ENCODE results near the gene FBXO41.

The FBXO41 gene

GRCh38 chr2:73243884-73244570 lies 40.3 kb downstream of the FBXO41 start:
- DNase-seq (ENCODE audit: low read depth in 2 of 2) = no peak

- DNase-seq (ENCODE audit: low read depth in 2 of 2) = no peak
These were observed 44.5 kb downstream of the FBXO41 start for GRCh38 chr2:73239776-73240175.

DNA sequence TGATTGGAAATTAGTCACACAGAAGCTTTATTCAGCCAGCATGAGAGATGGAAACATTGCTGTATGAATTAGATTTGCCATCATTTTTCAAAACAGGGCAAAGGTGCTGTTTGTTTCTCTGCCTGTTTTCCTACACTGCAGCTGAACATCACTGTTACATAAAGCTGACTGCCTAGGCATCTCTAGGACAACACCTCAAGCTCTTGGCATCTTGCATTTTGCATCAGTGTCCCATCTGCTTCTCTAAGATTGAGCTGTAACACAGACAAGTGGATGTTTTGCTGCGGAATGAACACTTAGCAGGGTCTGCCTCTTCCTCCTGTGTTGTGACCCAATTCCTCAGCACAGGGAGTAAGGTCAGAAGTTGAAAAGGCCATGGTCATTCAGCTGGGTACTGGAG lies 45.3 kb downstream of the FBXO41 start:
- no peak for DNase-seq (ENCODE audit: low read depth in 2 of 2)

DNA sequence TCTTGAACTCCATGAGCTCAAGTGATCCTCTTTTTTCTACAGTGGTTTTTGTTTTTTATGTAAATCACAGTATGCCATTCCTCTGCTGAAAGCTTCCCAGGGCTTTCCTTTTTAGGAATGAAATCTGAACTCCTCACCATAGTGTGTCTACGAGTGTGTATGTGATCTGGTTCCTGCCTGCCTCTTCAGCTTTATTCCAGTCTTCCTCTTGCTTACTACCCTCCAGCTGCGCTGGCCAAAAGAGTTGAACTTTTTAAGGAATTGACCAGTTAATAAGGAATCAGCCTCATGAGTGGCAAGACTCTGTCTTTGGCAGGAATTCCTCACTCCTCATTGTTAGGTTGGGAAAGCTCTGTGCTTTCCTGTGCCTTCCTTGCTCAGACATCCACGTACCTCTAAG lies 46.1 kb downstream of the FBXO41 start:
- DNase-seq (ENCODE audit: low read depth in 2 of 2) = no peak

DNA sequence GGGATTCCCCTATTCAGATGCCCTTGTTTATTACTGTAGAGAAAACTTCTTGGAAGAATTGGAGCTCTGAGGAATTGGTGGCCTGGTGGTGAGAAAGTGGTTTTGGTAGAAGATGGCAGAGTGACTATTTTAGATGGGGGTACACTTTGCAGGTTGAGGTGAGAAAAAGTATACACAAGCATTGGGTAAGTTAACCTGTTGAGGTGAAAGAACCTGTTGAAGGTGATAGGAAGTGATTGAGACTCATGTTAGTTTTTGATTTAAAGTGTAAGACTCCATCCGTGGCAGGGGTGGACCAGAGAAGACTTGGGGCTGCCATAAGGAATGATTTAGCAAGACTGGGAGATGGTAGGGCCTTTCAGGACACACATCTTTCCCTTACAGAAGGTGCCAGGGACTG lies 47.1 kb downstream of the FBXO41 start:
- DNase-seq (ENCODE audit: low read depth in 2 of 2) = no peak

DNA sequence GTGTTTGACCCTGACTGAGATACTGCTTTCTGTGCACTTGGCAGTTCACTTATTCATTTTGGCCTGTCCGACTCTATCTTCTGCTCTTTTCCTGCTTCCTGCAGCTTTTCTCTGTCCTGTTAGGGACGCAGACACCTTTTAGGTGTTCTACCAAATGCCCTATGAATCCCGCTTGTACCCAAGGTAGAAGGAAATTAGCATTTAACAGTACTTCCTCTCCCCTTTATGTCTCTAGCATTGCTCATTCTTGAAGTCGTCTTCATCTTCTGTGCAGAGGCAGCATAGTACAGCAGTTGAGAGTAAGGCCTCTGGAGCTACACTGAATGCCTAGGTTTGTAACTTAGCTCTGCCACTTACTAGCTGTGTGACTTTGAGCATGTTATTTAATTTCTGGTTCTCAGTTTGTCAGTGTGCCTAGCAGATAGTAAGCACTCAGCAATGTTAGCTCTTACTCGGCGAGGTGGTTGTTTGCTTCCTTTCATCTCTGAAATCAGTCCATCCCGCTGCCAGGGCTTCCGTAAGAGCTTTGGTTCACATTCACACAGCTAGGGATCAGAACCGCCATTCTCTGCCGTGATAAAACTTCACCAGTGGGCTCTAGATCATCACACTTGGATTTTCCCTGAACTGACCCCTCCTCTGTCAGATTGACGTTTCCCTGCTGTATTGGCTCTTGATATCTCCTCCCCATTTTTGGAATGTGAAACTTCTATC lies 48.8 kb downstream of the FBXO41 start:
- DNase-seq (ENCODE audit: low read depth in 2 of 2) = no peak

DNA sequence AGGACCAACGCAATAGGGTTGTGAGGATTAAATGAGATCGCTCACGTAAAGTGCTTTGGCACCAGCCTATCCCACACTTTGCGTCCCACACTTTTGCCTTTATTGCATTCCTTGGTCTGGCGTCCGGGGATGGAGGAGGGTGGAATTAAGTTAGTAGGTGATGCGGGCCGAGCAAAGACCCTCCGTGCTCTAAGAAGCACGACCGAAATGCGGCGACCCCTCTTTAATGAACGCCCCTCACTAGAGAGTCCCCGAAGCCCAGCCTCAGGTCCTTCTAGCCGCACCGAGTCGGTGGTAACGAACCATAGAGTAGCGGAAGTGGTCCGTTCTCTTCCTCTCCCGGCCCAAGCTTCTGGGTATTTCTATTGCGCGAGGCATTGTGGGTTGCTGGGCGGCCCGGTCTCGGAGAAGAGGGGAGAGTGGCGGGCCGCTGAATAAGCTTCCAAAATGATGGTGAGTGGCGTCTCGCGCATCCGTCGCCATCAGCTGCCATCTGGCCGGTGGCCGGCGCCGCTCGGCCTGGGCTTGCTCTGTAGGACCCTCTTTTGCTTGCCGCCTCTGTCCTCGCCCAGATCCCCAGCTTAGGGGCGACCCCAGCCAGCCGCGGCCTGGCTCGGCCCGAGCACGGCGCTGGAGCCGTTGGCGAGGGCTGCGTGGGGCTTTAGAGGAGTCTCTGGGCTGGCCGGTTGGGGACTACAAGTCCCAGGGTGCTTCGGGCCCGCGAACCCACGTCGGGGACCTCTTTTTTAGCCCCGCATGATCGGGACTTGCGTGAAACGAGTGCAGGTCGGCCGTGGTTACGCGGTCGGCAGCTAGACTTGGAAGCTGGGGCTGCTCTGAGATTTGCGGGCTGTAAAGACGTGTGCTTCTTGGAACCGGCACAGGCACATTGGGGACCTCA lies 50.1 kb downstream of the FBXO41 start, which contains the start of gene CCT7:
Gene CCT7 (plus strand): TSS at position 377 of the 901 bp plus-strand sequence. CDS start 71 bp downstream, at position 448.
- DNase-seq (ENCODE audit: low read depth in 2 of 2) = peak; percentile 69 to 76

DNA sequence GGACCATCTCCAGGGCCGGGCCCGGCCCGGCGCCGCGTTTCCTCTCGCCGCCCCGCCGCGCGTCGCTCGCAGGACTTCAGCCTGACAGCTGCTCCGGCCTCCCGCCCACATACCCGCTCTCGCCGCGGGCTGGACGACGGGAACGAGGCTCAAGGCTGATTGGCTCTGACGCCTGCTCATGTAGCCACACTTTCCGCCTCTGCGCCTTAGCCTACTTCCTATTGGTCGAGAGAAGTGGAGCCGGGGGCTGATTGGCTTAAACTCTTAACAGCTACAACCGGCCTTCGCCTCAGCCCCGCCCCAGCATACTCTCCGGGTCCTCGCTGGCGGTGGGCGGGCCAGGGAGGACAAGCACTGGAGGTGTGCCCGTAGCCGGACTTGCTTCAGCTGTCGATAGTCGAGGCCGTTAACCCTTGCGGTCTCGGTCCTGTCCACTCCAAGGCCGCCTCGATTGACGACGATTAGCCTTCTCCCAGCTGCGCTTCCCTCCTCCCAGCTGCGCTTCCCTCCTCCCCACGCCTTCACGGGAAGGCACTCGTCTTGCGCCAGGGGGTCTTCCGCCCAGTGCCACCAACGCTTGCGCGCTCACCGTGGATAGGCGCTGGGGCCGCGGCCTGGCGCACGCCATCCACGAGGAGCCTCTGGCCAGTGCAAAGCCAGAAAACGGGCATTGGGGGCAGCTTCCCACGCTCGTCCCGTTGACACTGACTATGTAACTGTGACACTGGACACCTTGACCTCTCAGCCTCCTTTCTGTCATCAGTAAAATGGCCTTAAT lies 50.9 kb downstream of the FBXO41 start, which contains the start of gene PRADC1:
Gene PRADC1 (minus strand): TSS at position 86 of the 778 bp plus-strand sequence. CDS start 79 bp downstream, at position 7.
- DNase-seq (ENCODE audit: low read depth in 2 of 2) = peak; percentile 86

DNA sequence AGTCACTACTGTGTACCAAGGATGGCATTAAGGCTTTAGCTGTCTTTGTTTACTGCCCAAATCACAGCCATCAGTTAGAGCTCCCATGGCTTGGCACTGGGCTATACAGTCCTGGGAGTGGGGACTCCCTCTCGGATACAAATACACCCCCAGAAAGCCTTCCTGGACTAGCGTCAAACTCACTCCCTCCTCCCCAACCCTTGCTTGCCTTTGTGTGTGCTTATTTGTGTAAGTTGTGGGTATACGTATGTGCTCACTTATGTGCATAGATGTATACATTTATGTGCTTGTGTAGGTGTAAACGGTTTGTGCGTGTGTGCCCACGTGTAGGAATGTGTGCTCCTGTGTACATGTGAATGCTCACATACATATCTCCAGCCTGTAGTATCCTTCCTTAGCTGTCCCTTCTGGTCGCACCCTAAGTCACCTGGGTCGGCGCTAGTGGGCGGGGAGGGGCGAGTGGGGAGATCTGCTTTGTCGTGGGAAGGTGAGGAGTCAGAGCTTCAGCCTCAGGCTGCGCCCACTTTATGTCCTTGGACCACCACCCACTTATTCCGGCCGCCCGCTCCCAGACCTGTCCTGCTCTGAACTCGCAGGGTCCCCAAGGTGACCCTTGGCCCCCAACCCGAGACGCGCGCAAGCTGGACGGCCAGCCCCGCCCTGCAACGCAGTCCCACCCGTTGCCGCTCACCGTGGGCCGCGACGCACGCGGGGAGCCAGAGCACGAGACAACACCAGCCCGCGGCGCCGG lies 51.7 kb downstream of the FBXO41 start:
- no peak for DNase-seq (ENCODE audit: low read depth in 2 of 2)

GRCh38 chr2:73228631-73229030 lies 55.6 kb downstream of the FBXO41 start:
- DNase-seq (ENCODE audit: low read depth in 2 of 2) = no peak

- no peak for DNase-seq (ENCODE audit: low read depth in 2 of 2)
These were observed 57.2 kb downstream of the FBXO41 start for GRCh38 chr2:73227086-73227485.

DNA sequence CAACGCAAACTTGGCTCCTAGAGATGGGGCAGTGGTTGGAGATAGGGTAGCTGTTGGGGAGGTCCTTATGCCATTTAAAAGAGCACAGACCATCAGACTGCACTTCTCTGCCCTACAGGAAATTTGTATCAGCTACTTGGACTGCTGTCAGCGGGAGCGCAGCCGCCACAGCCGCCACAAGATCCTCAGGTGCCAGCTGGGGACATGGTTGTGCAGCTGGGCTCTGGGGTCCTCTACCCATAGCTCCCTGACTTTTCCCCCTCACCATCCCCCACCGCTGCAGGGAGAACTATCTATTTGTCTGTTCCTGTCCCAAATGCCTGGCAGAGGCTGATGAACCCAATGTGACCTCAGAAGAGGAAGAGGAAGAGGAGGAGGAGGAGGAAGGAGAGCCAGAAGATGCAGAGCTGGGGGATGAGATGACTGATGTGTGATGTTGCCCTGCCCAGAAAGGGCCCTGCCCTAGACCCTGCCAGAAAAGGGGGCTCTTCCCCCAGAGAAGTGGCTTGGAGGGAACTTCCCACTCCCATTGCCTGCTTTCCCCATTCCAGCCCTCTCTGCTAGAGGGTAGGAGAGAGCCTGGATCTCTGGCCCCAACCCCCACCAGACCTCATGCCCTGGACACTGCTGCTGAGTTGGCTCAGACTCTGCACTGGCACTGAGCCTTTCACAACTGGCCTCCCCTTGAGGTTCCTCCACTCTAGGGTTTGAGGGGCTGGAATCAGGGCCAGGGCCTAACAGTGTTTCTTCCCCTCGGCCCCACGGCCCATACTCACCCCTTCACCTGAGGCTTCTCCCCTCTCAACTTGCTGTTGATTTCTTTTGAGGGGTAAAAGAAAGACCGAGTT lies 58.5 kb downstream of the FBXO41 start:
- DNase-seq (ENCODE audit: low read depth in 2 of 2) = no peak

GRCh38 chr2:73223821-73224220 lies 60.5 kb downstream of the FBXO41 start:
- no peak for DNase-seq (ENCODE audit: low read depth in 2 of 2)

- no peak for DNase-seq (ENCODE audit: low read depth in 2 of 2)
These were observed 66.0 kb downstream of the FBXO41 start for GRCh38 chr2:73218298-73218697.

DNA sequence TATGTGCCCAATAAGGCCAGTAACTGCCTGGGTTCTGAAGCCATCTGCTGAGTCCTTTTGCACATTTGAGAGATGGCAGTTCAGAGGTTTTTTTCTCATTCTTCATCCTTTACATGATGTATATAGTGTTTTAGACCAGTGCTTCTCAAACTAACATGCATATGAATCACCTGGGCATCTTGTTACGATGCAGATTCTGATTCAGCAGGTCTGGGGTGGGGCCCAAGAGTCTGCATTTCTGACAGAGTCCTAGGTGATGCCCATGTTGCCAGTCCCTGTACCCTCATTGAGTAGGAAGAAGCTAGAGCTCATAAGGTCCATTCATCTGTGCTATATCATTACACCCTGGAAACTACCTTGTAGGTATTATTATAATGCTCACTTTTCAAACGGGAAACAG lies 66.5 kb downstream of the FBXO41 start:
- no peak for DNase-seq (ENCODE audit: low read depth in 2 of 2)

DNA sequence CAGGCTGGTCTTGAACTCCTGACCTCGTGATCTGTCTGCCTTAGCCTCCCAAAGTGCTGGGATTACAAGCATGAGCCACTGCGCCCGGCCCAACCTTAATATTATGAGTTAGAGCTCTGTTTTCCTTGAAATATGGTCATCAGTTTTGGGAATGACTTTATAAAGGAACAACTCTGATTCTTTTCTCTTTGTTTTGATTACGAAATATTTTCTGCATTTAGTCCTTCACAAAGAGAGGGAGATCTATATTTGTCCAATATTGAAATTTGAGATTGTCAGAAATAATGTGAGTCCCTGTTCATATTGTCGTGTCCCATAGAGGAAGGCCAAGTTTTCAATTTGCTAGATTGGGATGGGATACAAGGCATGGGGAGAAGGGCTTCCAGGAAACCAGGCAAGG lies 67.1 kb downstream of the FBXO41 start:
- no peak for DNase-seq (ENCODE audit: low read depth in 2 of 2)

DNA sequence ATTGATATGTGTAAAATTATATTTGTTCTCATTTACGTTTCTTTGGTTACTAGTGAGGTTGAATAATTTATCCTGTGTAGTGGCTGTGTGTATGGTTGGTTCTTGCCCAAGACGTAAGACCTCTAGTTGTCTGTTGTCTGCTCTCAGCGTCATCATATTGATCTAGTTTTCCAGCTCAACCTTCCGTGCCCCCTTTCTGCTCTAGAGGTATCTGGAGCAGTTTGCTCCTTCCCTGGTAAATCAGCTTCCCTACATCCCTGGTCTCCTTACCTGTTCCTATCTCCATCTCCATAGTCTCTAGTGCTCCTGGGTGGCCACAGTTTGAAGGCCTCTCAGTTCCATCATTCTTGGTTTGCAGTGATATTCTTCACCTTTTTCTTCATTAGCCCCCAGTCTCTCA lies 69.0 kb downstream of the FBXO41 start:
- no peak for DNase-seq (ENCODE audit: low read depth in 2 of 2)

- DNase-seq (ENCODE audit: low read depth in 2 of 2) = peak; percentile 82
These were observed 69.9 kb downstream of the FBXO41 start, which contains the start of gene SMYD5 for GRCh38 chr2:73214120-73215035. Gene SMYD5 (plus strand): TSS chr2:73214245. CDS start chr2:73214267, 22 bp downstream.
